T-cell (primary cell): ENCODE measurements around the gene CNOT6. TPM values are rescaled to one million over a fixed set of nuclear protein-coding genes. Genes with fewer than 3 reads are reported as not detected.
A peak's percentile ranks its signal among the peaks of the same experiment; 100 is the strongest.

ENCODE experiments used
- ATAC-seq, 4 experiments: fragments of 200-7000 bp in 3 of 4; fragments of 150-1000 bp in 1 of 4; cut with Tn5 transposase; replicated peaks in 1 of 4; 1 replicate in 3 of 4; 2 replicates in 1 of 4; pipeline ENCODE4 v1.10.0; 2021; ENCODE audit warnings: moderate library complexity in 3 of 4, mild to moderate bottlenecking in 2 of 4, moderate number of reproducible peaks in 1 of 4
- CTCF ChIA-PET, 2 donors: fragments of 300-600 bp; sonication (Branson Sonifier 250); formaldehyde crosslinking; loops; one replicate each; lab custom pipeline; 2022; ENCODE audit warnings: antibody characterized with exemption in 2 of 2; lab: Charles Lee
- POLR2A ChIA-PET, 2 donors: fragments of 300-600 bp; sonication (Branson Sonifier 250); formaldehyde crosslinking; loops; one replicate each; lab custom pipeline; 2022; ENCODE audit warnings: antibody characterized with exemption in 2 of 2; lab: Charles Lee
- DNase-seq, 35 experiments: peaks; one replicate each; pipeline versions ENCODE4 v3.0.0 to v3.0.0-alpha.2; 2013 to 2023
- H3K27ac ChIP-seq: one replicate; pipeline ENCODE4 v1.5.1; 2013; ENCODE audit warnings: low read length
- H3K27me3 ChIP-seq, 2 experiments: replicated peaks in 1 of 2; 1 replicate in 1 of 2; 2 replicates in 1 of 2; pipeline versions ENCODE4 v1.6.1 to v1.7.0; 2013; ENCODE audit warnings: low read length in 1 of 2, mixed read lengths in 1 of 2; ENCODE audit not compliant: control insufficient read depth in 2 of 2, insufficient read depth in 2 of 2; ENCODE audit errors: extremely low read depth in 1 of 2
- H3K36me3 ChIP-seq, 2 donors: 1 replicate in 1 of 2; 2 replicates in 1 of 2; pipeline versions ENCODE4 v1.6.1 to v1.7.0; 2013; ENCODE audit warnings: low read length in 1 of 2; ENCODE audit not compliant: control insufficient read depth in 2 of 2, insufficient read depth in 1 of 2; ENCODE audit errors: extremely low read depth in 1 of 2
- H3K4me1 ChIP-seq, 2 experiments: 1 replicate in 1 of 2; 2 replicates in 1 of 2; pipeline versions ENCODE4 v1.6.1 to v1.7.0; 2013; ENCODE audit warnings: low read length in 2 of 2, mixed read lengths in 1 of 2; ENCODE audit not compliant: insufficient read depth in 2 of 2, control insufficient read depth in 1 of 2; ENCODE audit errors: extremely low read depth in 1 of 2
- H3K4me3 ChIP-seq, 2 donors: 1 replicate in 1 of 2; 2 replicates in 1 of 2; pipeline versions ENCODE4 v1.5.1 to v1.7.0; 2013; ENCODE audit warnings: mild to moderate bottlenecking in 2 of 2, low read length in 1 of 2, moderate library complexity in 1 of 2; ENCODE audit not compliant: control insufficient read depth in 1 of 2; ENCODE audit errors: extremely low read depth in 1 of 2
- H3K9me3 ChIP-seq: 2 replicates; pipeline ENCODE4 v1.7.0; 2013
- H3K27ac Mint-ChIP-seq, 2 donors: one replicate each; pipeline ENCODE4 v1.8.0; 2020 to 2021; ENCODE audit warnings: mild to moderate bottlenecking in 2 of 2, mixed read lengths in 2 of 2
- H3K27me3 Mint-ChIP-seq, 2 donors: one replicate each; pipeline ENCODE4 v1.8.0; 2021 to 2022; ENCODE audit warnings: mixed read lengths in 2 of 2
- H3K36me3 Mint-ChIP-seq: one replicate; pipeline ENCODE4 v1.8.0; 2021; ENCODE audit warnings: mixed read lengths
- H3K4me1 Mint-ChIP-seq, 3 donors: one replicate each; pipeline ENCODE4 v1.8.0; 2020 to 2022; ENCODE audit warnings: mixed read lengths in 3 of 3, mild to moderate bottlenecking in 1 of 3
- H3K4me3 Mint-ChIP-seq, 3 donors: one replicate each; pipeline ENCODE4 v1.8.0; 2020 to 2022; ENCODE audit warnings: mild to moderate bottlenecking in 3 of 3, mixed read lengths in 3 of 3, moderate library complexity in 3 of 3
- H3K9me3 Mint-ChIP-seq, 3 donors: one replicate each; pipeline ENCODE4 v1.8.0; 2020 to 2022; ENCODE audit warnings: mixed read lengths in 3 of 3
- WGBS: methylation state at CpG from one replicate; pipeline ENCODE4 v1.1.5; 2013; ENCODE audit warnings: missing lambda C conversion rate; ENCODE audit not compliant: insufficient coverage; 5-methylcytosine and 5-hydroxymethylcytosine counted together
- total RNA-seq, 35 experiments: library from RNA in 6 of 35; stranded (reverse) in 6 of 35; fragments of 120-200 nt in 1 of 35; gene quantifications; one replicate each; pipeline versions ENCODE4 v1.2.1 to v1.2.4 and lab custom pipeline; 2013 to 2026

Gene CNOT6
- total RNA-seq, 5 donors from 2014 or later (not counting 1 experiment from before 2014, with no cell fraction given), result 25.1 to 29.9 (median 25.6) TPM

DNA sequence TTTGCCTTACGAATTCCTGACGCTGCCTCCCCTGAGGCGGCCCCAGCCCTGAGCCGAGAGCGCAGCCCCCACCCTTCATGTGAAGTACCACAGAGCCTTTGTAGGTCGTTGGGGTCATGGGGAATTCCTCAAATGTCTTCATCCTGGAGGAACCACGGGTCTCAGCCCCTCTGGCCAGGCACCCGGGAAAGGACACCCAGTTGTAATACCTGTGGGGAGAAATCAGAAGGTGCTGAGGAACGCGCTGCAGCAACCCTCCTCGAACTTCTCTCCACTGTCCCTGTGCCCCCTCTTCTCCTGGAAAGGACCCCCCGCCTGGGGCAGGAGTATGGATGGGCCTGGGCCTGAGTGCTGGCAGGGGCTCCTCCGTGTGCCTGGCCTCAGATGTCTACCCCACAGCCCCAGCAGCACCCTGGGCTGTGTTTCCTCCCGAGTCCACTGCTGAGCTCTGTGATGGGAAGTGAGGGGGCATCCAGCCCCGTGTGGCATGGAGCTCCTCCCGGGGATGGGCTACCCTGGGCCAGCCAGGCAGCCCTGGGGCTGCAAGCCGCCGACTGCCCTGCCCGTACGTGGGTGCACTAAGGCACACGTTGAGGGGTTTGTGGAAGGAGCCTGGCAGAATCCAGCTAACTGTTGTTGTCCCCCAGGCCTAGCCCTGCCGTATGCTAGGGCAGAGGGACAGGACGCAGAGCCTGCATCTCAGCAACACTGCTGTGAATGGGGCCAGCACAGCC is 115.8 kb downstream of the CNOT6 start:
- CTCF ChIA-PET, result no interaction called here
- H3K4me1 Mint-ChIP-seq, result peaks cover 2 to 7% (median 4%) of the 10 kb centered on the region in 3 donors
- DNase-seq, result no peak
- no peaks in the 10 kb centered on the region for H3K36me3 Mint-ChIP-seq
- Histone ChIP-seq H3K27ac (no peak overlapping the region), H3K4me3 (no peak overlapping the region), H3K9me3 (no peaks in the 10 kb centered on the region), H3K27me3 (peaks cover 0 to 20% of the 10 kb centered on the region in 2 experiments), H3K4me1 (no peaks in the 10 kb centered on the region), H3K36me3 (no peaks in the 10 kb centered on the region)
- no peaks in the 10 kb centered on the region for H3K27me3 Mint-ChIP-seq
- no peak overlapping the region for H3K27ac Mint-ChIP-seq
- WGBS, result 93% methylated on average over 11 of the region's 23 CpGs
- POLR2A ChIA-PET, result no interaction called here
- no peak for ATAC-seq
- H3K4me3 Mint-ChIP-seq, result no peak overlapping the region
- H3K9me3 Mint-ChIP-seq, result no peaks in the 10 kb centered on the region

- Histone ChIP-seq H3K9me3 (no peaks in the 10 kb centered on the region), H3K4me1 (no peaks in the 10 kb centered on the region), H3K27me3 (peaks cover 0 to 13% of the 10 kb centered on the region in 2 experiments), H3K27ac (no peak overlapping the region), H3K4me3 (no peak overlapping the region), H3K36me3 (no peaks in the 10 kb centered on the region)
- ChIA-PET CTCF (interaction anchor here in 1 of 2 donors (0.6 kb wide), 1 partner anchor 90 kb away, joined by 3 read pairs; no protein-coding TSS in a partner anchor), POLR2A (interaction anchor here in 1 of 2 donors (0.5 kb wide), 1 partner anchor 49 kb away, joined by 3 read pairs; no protein-coding TSS in a partner anchor)
- Mint-ChIP-seq H3K27me3 (no peaks in the 10 kb centered on the region), H3K36me3 (no peaks in the 10 kb centered on the region), H3K4me3 (no peak overlapping the region), H3K27ac (no peak overlapping the region), H3K4me1 (peaks cover 0 to 4% (median under 1%) of the 10 kb centered on the region in 3 donors), H3K9me3 (no peaks in the 10 kb centered on the region)
- DNase-seq (no peak), ATAC-seq (no peak)
- WGBS, result 85% methylated on average over 21 of the region's 30 CpGs
Measured at GRCh38 chr5:180611140-180611850, 117.1 kb downstream of the CNOT6 start.

GRCh38 chr5:180612683-180613082 is 118.5 kb downstream of the CNOT6 start:
- Histone ChIP-seq H3K9me3 (no peaks in the 10 kb centered on the region), H3K4me1 (no peaks in the 10 kb centered on the region), H3K4me3 (no peak overlapping the region), H3K27me3 (peaks cover 0 to 11% of the 10 kb centered on the region in 2 experiments), H3K27ac (no peak overlapping the region), H3K36me3 (no peaks in the 10 kb centered on the region)
- 81% methylated on average over 9 of the region's 15 CpGs for WGBS
- H3K9me3 Mint-ChIP-seq, result no peaks in the 10 kb centered on the region
- no peak overlapping the region for H3K4me3 Mint-ChIP-seq
- no peaks in the 10 kb centered on the region for H3K36me3 Mint-ChIP-seq
- ChIA-PET CTCF (no interaction called here), POLR2A (no interaction called here)
- no peaks in the 10 kb centered on the region for H3K27me3 Mint-ChIP-seq
- DNase-seq, result no peak
- peaks cover 0 to 4% (median 0%) of the 10 kb centered on the region in 3 donors for H3K4me1 Mint-ChIP-seq
- no peak for ATAC-seq
- H3K27ac Mint-ChIP-seq, result no peak overlapping the region

DNA sequence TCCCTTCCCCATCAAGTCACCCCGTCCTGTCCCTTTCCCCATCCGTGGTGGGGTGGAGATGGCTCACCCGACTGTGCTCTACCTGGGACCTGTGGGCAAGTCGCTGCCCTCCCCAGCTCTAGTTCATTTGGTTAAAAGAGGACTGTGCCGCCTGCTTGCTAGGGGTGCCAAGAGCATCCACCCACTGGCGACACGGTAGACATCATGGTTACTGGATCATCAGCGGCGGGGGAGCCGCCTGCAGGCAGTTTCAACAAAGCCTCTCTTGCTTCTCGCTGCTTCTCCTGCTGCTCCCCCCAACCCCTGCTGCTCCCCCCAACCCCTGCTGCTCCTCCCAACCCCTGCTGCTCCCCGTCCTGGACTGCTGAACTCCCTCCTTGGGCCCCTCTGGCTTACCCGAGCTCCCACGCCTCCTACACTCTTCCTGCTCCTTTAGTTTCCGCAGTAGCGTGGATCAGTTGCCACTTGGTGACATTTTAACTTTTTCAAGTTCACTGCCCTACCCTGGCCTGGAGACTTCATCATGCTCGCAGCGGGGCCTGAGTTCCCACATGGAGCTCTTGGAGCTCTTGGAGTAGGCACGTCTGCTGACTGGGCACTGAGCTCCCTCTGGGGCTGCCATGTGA is 119.1 kb downstream of the CNOT6 start:
- CTCF ChIA-PET, result no interaction called here
- H3K27ac ChIP-seq, result no peak overlapping the region
- Mint-ChIP-seq H3K9me3 (no peaks in the 10 kb centered on the region), H3K27ac (no peak overlapping the region), H3K27me3 (no peaks in the 10 kb centered on the region), H3K4me3 (no peak overlapping the region), H3K36me3 (no peaks in the 10 kb centered on the region), H3K4me1 (peaks cover 0 to under 1% (median 0%) of the 10 kb centered on the region in 3 donors)
- H3K9me3 ChIP-seq, result no peaks in the 10 kb centered on the region
- no peak overlapping the region for H3K4me3 ChIP-seq
- ATAC-seq (no peak), DNase-seq (no peak)
- POLR2A ChIA-PET, result no interaction called here
- H3K36me3 ChIP-seq, result no peaks in the 10 kb centered on the region
- H3K27me3 ChIP-seq, result peaks cover 0 to 12% of the 10 kb centered on the region in 2 experiments
- no peaks in the 10 kb centered on the region for H3K4me1 ChIP-seq
- 60% methylated on average over 9 of the region's 19 CpGs for WGBS

DNA sequence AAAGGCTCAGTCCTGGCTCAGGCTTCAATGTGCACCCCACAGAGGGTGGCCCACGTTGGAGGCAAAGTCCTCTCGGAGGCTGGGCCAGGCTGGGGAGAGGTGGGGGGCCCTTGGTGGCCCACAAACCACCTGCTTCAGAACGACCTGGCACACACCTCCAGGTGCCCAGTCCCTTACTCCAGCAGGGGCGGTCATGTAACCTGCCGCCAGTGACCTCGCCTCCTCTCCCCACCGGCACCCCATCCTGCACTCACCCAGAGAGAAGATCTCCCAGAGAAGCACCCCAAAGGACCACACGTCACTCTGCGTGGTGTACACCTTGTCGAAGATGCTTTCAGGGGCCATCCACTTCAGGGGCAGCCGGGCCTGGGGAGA is 119.6 kb downstream of the CNOT6 start:
- Histone ChIP-seq H3K4me1 (peaks cover 0 to 2% of the 10 kb centered on the region in 2 experiments), H3K9me3 (no peaks in the 10 kb centered on the region), H3K27me3 (peaks cover 0 to 12% of the 10 kb centered on the region in 2 experiments), H3K4me3 (no peak overlapping the region), H3K27ac (no peak overlapping the region), H3K36me3 (no peaks in the 10 kb centered on the region)
- ChIA-PET POLR2A (no interaction called here), CTCF (interaction anchor here in 1 of 2 donors (0.6 kb wide), 1 partner anchor 119 kb away, joined by 5 read pairs; no protein-coding TSS in a partner anchor)
- WGBS, result 84% methylated on average over 11 of the region's 11 CpGs
- Mint-ChIP-seq H3K4me3 (no peak overlapping the region), H3K4me1 (no peaks in the 10 kb centered on the region), H3K27ac (no peak overlapping the region), H3K27me3 (no peaks in the 10 kb centered on the region), H3K36me3 (no peaks in the 10 kb centered on the region), H3K9me3 (no peaks in the 10 kb centered on the region)
- ATAC-seq, result no peak
- no peak for DNase-seq

- DNase-seq (no peak), ATAC-seq (no peak)
- ChIA-PET POLR2A (no interaction called here), CTCF (interaction anchor here in 1 of 2 donors (0.6 kb wide), 1 partner anchor 176 kb away, joined by 3 read pairs; no protein-coding TSS in a partner anchor)
- Mint-ChIP-seq H3K27me3 (no peaks in the 10 kb centered on the region), H3K4me1 (peaks cover 4 to 7% (median 6%) of the 10 kb centered on the region in 3 donors), H3K27ac (no peak overlapping the region), H3K36me3 (no peaks in the 10 kb centered on the region), H3K4me3 (no peak overlapping the region), H3K9me3 (no peaks in the 10 kb centered on the region)
- 59% methylated on average over 15 of the region's 15 CpGs for WGBS
- Histone ChIP-seq H3K4me1 (peaks cover 2 to 12% of the 10 kb centered on the region in 2 experiments), H3K36me3 (no peaks in the 10 kb centered on the region), H3K4me3 (peak overlapping the region in 1 of 2 donors; percentile 44), H3K27me3 (peaks cover 0 to 12% of the 10 kb centered on the region in 2 experiments), H3K27ac (no peak overlapping the region), H3K9me3 (no peaks in the 10 kb centered on the region)
Measured at GRCh38 chr5:180618487-180618828, 124.3 kb downstream of the CNOT6 start.
